Colonic mucosa (tissue), 4 donors: ENCODE data around the gene MUSTN1. TPM values are rescaled to one million over a fixed set of nuclear protein-coding genes. Genes with fewer than 3 reads are reported as not detected.
A peak's percentile ranks its signal among the peaks of the same experiment; 100 is the strongest.

ENCODE experiments used
- DNase-seq: peaks from one replicate; pipeline ENCODE4 v3.0.0-alpha.2; 2020
- H3K27ac ChIP-seq: fragments of 200-600 bp; one replicate; pipeline ENCODE4 v1.8.0; 2021
- H3K27me3 ChIP-seq: fragments of 200-600 bp; one replicate; pipeline ENCODE4 v1.8.0; 2021
- H3K36me3 ChIP-seq: fragments of 200-600 bp; one replicate; pipeline ENCODE4 v1.8.0; 2021
- H3K4me1 ChIP-seq: fragments of 200-600 bp; one replicate; pipeline ENCODE4 v1.8.0; 2021; ENCODE audit warnings: mild to moderate bottlenecking
- H3K4me3 ChIP-seq: fragments of 200-600 bp; one replicate; pipeline ENCODE4 v1.8.0; 2021
- H3K9ac ChIP-seq, 2 donors: one replicate each; pipeline ENCODE4 v1.7.0; 2013; ENCODE audit warnings: control low read depth in 2 of 2, low read depth in 2 of 2, low read length in 2 of 2
- H3K9me3 ChIP-seq: fragments of 200-600 bp; one replicate; pipeline ENCODE4 v1.8.0; 2021
- intact Hi-C: fragments of 100-400 bp; cut with DNase I; formaldehyde crosslinking; loops from one replicate; pipeline ENCODE4 v1.14.1; 2022
- total RNA-seq, 2 donors: library from RNA; stranded (reverse); fragmentation: NEBNext Ultra II Directional in 1 of 2; extraction: Animal tissue kit (Norgen Biotek cat#: 25700) in 1 of 2; gene quantifications; one replicate each; pipeline ENCODE4 v1.2.1, GENCODE V29; 2021
- TF ChIP-seq, protein P1 (sequence below): fragments of 200-600 bp; IDR thresholded peaks from one replicate; pipeline ENCODE4 v1.8.0; 2022; ENCODE audit warnings: antibody characterized with exemption, mild to moderate bottlenecking
- donor health status: healthy.
- donor health status: DM: no; HTN: no; CAD: no.
- donor health status: DM: no; HTN: no; CAD: no.

Gene MUSTN1
- total RNA-seq, 2 donors from 2014 or later = 1.5 to 3.2 TPM

DNA sequence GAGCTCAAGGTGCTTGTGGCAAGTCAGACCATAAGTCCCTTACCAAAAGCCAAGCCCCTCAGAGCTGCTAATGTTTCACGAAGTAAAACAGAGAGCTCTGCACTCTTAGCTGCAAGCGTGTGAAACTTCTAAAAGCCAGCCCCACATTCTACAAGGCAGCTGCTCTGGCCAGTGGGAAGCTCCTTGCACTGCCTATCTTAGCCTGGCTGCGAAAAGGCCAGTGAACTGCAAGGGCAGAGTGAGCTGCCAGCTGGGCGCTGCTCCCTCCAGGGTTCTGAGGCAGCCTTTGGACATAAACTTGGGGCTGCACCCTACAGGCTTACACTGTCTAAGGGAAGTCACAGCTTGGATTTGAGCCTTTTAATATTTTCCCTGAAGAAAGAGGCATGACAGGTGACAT, 2.2 kb upstream of the MUSTN1 start:
- Histone ChIP-seq H3K36me3 (no peaks in the 10 kb centered on the region), H3K27me3 (no peaks in the 10 kb centered on the region), H3K4me3 (no peak overlapping the region), H3K27ac (no peak overlapping the region), H3K9ac (no peak overlapping the region), H3K4me1 (no peaks in the 10 kb centered on the region), H3K9me3 (no peaks in the 10 kb centered on the region)
- intact Hi-C loops = no loop called here
- no peak for DNase-seq
- TF ChIP-seq, protein P1, sequence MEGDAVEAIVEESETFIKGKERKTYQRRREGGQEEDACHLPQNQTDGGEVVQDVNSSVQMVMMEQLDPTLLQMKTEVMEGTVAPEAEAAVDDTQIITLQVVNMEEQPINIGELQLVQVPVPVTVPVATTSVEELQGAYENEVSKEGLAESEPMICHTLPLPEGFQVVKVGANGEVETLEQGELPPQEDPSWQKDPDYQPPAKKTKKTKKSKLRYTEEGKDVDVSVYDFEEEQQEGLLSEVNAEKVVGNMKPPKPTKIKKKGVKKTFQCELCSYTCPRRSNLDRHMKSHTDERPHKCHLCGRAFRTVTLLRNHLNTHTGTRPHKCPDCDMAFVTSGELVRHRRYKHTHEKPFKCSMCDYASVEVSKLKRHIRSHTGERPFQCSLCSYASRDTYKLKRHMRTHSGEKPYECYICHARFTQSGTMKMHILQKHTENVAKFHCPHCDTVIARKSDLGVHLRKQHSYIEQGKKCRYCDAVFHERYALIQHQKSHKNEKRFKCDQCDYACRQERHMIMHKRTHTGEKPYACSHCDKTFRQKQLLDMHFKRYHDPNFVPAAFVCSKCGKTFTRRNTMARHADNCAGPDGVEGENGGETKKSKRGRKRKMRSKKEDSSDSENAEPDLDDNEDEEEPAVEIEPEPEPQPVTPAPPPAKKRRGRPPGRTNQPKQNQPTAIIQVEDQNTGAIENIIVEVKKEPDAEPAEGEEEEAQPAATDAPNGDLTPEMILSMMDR = no peak

DNA sequence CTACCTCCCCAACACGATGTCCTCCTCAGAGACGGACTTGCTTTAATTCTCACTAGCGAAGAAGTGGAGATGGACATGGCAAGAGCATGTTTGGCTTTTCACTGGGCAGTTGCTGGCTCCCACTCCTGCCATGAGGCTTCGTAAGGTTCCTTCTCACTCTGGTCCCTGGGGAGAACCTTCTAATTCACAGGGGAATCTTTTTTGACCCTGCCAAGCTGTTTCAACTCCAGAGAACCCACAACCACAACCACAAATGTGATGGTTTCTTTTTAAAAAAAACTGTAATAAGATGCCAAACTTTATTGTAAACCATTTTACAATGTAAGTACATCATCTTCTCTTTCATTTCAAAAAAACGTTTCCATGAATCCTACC, 1.6 kb upstream of the MUSTN1 start:
- TF ChIP-seq, protein P1 = no peak
- Histone ChIP-seq H3K27me3 (no peaks in the 10 kb centered on the region), H3K9ac (no peak overlapping the region), H3K4me1 (no peaks in the 10 kb centered on the region), H3K36me3 (no peaks in the 10 kb centered on the region), H3K27ac (no peak overlapping the region), H3K4me3 (no peak overlapping the region), H3K9me3 (no peaks in the 10 kb centered on the region)
- intact Hi-C loops = no loop called here
- DNase-seq = no peak

DNA sequence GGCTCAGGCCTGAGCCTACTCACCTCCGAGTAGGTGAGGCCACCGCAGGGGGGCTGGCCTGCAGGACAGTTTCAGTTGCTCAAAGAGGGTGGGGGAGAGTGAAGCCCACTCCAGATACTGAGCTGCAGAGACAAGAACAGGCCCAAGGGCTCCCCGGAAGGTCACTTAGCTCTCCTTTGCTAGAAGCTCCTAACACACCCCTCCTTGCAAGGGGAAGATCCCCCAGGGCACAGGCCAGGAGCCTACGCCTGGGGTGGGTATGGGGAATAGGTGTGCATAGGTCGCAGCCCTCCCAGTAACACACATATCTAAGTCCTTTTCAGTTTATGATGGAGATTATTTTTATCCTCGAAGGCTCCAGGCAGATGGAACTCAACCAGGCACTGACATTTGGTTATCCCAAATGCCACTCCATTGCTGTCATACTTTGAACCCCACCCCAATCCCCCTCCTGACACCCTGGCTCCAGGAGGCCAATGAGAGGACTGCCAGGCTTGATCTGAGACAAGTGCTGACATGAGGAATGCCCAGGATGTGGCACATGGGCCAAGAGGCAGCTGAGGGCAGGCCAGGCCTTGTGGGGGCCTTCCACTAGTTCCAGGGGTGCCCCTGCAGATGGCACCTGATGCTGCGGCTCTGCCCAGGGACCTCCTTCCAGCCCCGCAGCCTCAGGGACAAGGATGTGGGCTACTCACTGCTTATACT, 1.1 kb upstream of the MUSTN1 start:
- Histone ChIP-seq H3K9ac (no peak overlapping the region), H3K27ac (no peak overlapping the region), H3K9me3 (no peaks in the 10 kb centered on the region), H3K36me3 (no peaks in the 10 kb centered on the region), H3K27me3 (no peaks in the 10 kb centered on the region), H3K4me1 (no peaks in the 10 kb centered on the region), H3K4me3 (no peak overlapping the region)
- intact Hi-C loops = no loop called here
- TF ChIP-seq, protein P1 = no peak
- DNase-seq = no peak

DNA sequence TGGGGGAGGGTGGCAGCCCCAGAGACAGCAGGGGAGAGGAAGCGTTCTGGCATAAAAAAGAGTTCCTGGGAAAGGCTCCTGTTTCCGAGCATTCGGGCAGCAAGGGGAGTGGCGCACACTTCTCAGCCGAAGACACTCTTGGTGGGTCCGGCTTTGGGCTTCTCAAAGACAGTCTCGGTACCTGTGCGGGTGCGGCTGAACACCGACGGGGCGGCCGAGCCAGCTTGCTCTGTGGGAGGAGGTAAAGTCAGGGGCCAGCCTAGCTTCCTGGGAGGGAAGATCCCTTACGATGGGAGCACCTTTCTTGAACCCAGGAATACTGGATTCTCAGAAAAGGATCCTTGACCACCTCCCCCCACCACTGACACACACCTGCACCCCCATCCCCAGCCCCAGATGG, 1.6 kb downstream of the MUSTN1 start:
- Histone ChIP-seq H3K9ac (no peak overlapping the region), H3K36me3 (no peaks in the 10 kb centered on the region), H3K4me1 (no peaks in the 10 kb centered on the region), H3K4me3 (no peak overlapping the region), H3K27ac (no peak overlapping the region), H3K27me3 (no peaks in the 10 kb centered on the region), H3K9me3 (no peaks in the 10 kb centered on the region)
- TF ChIP-seq, protein P1 = no peak
- intact Hi-C loops = no loop called here
- DNase-seq = no peak

DNA sequence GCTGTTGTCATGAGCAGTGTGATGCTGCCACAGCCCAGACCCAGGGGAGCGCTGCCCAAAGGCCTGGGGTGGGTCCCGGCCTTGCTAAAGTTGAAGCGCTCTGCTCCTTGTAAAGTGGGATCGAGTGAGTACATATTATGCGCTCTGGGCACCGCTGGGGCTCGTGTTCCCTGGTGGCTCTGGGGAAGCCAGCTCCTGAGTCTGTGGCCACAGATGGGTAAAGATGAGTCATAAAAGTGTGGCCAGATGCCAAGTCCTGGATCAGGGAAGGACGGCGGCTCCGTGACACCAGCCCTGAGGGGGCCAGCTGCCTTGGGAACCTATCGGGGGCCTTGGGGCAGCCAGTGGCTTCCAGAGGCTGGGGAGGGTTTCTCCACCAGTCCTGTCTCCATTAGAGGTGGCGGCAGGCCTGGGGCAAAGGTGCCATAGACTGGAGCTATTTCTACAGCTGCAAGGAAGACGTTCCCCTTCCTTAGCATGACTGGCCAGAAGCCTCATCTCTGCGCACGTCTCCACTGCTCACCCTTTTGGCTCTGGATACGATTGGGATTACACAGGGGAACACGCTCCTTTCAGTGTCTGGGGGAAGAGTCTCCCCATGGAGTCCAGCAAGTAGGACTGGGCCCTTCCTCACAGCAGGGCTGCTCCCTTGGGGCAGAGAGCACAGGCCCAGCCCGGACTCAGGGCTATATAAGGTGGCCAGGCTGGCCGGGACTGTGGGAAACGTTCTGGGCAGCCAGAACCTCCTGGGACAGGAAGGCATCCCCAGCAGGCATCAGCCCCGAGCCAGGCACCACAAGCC, 3.1 kb downstream of the MUSTN1 start:
- Histone ChIP-seq H3K27ac (no peak overlapping the region), H3K27me3 (no peaks in the 10 kb centered on the region), H3K4me1 (no peaks in the 10 kb centered on the region), H3K36me3 (no peaks in the 10 kb centered on the region), H3K9me3 (no peaks in the 10 kb centered on the region), H3K4me3 (no peak overlapping the region), H3K9ac (no peak overlapping the region)
- DNase-seq = peak; percentile 61
- intact Hi-C loops = no loop called here
- TF ChIP-seq, protein P1 = no peak
